HG02763 (cell line): ENCODE data around the gene ADARB2.

ENCODE experiments used
- ATAC-seq: cut with Tn5 transposase; IDR thresholded peaks from one replicate; pipeline ENCODE4 v1.9.1; 2021; ENCODE audit warnings: mild to moderate bottlenecking, moderate library complexity; ENCODE audit not compliant: unreplicated experiment

Gene ADARB2

GRCh38 chr10:1736144-1736971 is 967 bp downstream of the ADARB2 start:
- no peak for ATAC-seq

- no peak for ATAC-seq
Measured at GRCh38 chr10:1735562-1735961, 1.8 kb downstream of the ADARB2 start.

DNA sequence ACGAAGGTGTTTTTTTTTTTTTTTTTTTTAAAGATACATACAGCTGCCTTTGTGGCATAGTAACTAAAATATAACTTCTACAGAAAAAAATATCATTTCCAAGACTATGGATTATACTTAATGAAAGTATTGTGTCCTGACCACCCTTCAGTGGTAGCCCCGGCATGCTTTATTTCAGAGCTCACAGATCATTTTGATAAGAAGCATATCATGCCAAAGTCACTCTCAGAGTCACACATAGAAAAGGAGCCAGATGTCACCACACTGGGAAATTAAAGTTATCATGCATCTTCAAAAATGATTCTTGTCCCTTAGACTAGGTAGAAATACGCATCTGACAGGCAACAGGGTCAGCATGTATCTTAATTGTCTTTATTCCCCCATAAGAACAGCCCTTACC is 3.0 kb downstream of the ADARB2 start:
- ATAC-seq = no peak

GRCh38 chr10:1733720-1734119 is 3.6 kb downstream of the ADARB2 start:
- no peak for ATAC-seq

GRCh38 chr10:1732564-1732996 is 4.7 kb downstream of the ADARB2 start:
- no peak for ATAC-seq

DNA sequence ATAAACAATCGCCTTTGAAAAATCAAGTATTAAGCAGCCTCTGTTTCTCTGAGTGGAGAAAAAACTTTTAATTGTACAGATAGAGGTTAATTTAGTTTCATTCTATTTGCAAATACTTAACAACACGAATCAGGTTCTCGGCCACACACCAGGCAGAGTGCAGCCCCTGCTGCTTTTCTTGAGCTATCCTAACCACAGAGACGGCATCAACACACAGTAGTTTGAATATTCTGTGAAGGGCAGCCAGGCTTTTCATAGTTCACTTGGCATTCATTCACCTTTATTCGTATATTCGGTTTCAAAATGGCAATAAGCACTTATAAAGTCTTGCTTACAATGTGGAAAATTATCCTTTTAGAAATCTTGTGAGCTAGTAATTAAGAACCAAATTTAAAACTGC is 5.7 kb downstream of the ADARB2 start:
- ATAC-seq = no peak

- no peak for ATAC-seq
Measured at GRCh38 chr10:1729751-1730150, 7.6 kb downstream of the ADARB2 start.

DNA sequence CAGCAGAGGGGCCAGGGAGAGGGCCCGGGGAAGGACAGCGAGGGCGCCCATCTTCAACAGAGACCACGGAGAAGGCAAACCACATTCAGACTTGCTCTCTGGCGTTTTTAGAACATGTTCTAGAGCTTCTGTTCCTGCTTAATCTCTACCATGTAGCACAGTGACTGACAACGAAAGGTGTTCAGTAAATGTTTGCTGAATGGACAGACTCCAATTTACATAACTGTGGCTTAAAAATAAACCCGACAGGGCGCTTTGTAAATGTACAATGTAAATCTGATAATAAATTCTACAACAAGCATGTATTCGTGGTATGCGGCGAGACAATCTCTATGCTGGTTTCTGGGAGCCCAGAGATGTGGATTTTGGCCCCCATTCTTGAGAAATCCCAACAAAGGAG is 10.5 kb downstream of the ADARB2 start:
- ATAC-seq = no peak

DNA sequence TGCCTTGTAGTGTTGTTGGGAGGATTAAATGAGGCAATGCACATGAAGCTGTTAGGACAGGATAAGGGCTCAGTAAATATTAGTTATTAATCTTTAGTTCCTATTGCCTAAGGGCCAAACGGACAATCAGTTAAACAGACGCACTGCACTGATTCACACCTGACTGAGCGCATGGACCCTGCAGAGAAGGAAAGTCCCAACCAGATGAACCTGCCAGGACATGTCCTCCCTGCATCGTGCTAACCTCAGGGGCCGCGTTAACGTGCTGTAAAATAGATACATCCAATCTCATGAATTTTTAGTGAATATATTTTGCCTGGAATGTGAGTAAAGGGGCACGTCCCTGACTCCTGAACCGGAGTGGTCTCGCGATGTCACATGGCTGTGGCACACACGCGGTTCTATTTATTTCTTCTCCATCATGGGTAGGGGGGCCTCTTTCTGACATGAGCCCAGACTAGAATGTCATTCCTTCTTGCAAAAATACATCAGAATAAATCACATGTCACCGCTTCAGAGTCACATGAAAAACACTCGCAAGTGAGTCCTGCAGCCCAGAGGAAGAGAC is 12.3 kb downstream of the ADARB2 start:
- no peak for ATAC-seq

DNA sequence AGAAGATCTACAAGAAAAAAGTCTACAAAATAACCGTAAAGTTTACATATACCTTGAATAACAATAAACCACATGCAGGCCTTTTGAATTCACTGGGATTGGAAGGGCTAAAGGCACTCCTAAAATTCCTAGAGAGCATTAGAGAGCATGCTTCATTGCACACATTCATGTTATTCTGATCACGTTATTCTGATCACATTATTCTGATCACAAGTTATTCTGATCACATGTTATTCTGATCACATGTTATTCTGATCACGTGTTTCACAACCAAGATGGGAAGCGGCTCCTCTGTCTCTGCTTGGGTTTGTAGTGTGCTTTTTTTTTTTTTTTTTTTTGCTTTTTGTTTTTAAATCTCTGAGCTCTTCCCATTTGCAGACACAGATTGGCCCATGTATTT is 20.5 kb downstream of the ADARB2 start:
- no peak for ATAC-seq

- ATAC-seq = no peak
Measured at GRCh38 chr10:1715821-1716220, 21.5 kb downstream of the ADARB2 start.

DNA sequence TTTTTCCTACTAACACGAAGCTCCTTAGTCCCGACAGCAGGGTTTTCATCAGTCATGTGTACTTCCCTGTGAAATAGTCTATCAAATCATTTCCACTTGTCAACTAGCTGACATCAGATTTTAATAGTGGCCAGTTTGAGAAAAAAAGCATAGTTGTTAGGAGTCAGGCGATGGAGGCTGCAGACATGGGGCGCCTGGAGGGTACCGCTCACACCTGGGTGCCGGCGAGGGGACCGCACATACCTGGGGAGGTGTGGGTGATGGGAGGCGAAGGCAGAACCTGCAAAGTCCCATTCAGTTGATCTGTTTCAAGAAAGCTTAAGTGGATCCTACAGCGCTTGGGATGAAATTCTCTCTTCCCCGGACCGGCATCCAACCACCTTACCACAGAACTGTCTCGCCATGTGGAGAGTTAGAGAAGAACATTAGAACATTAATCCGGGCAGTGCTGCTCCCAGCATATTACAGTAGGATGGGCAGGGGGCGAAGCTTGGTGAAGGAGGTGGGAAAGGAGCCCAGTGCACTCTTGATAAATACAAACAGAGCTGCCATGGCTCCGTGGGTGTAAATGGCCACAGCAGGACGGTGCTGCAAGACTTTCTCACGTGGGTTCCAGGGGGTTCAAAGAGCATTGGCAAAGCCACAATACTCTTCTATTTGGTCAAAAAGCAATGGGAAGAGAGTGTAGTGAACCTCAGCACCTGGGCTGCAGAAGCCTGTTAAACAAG is 24.2 kb downstream of the ADARB2 start:
- ATAC-seq = no peak

DNA sequence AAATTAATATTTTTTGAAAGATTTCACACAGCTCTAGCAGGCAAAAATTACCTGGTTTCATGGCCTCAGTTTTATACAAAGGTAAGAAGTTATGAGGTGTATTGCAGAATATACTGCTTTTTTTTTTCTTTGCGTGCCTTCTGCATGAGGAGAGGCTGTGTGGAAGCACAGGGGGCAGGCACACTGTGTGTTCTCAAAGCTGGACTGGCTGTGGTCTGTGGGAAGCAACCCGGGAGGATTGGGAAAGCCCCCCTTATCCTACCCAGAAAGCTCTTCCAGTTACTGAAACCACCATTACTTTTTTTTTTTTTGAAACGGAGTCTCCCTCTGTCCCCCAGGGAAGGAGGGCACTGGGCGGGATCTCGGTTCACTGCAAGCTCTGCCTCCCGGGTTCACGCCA is 25.0 kb downstream of the ADARB2 start:
- ATAC-seq = no peak

- ATAC-seq = no peak
Measured at GRCh38 chr10:1709161-1709560, 28.2 kb downstream of the ADARB2 start.

GRCh38 chr10:1708746-1709145 is 28.6 kb downstream of the ADARB2 start:
- ATAC-seq = no peak

- ATAC-seq = no peak
Measured at GRCh38 chr10:1706711-1707110, 30.6 kb downstream of the ADARB2 start.

GRCh38 chr10:1706256-1706655 is 31.1 kb downstream of the ADARB2 start:
- ATAC-seq = no peak

- ATAC-seq = no peak
Measured at GRCh38 chr10:1698185-1698584, 39.1 kb downstream of the ADARB2 start.

- no peak for ATAC-seq
Measured at GRCh38 chr10:1696106-1696505, 41.2 kb downstream of the ADARB2 start.

GRCh38 chr10:1690086-1690485 is 47.2 kb downstream of the ADARB2 start:
- no peak for ATAC-seq

- no peak for ATAC-seq
Measured at GRCh38 chr10:1688531-1688930, 48.8 kb downstream of the ADARB2 start.

DNA sequence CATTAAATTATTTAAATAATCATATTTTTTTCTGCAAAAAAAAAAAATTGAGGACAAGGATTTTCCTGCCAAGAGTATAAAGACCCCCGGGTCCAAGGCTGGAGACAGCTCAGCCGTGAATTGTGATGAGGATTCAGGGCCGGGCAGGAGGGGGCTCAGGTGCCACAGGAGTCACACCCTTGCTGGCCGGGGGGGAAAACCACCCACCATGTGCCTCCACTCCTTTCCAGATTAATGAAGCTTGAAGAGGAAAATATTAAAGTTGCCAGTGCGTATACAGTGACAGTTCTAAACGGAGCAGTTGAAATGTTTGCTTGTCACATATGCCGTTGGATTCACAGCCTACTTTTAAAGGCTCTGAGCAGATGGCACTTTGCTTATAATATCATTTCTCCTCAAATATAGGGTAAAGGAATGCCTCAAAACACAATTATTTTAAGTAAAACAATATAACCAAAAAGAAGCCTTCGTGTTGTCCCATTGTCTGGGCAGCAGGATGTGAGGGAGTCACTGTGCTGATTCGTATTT is 49.6 kb downstream of the ADARB2 start:
- ATAC-seq = no peak
